Breast epithelium (tissue), 3 donors: ENCODE results near the gene DMRTC1B.
"Not testable (repeated sequence)": the region's sequence is repeated elsewhere in the genome, so short reads cannot be mapped to it uniquely, and the experiment has no call there.

Experiments
- POLR2A ChIP-seq: fragments of 450-650 bp; IDR thresholded peaks from one replicate; pipeline ENCODE4 v1.6.1; 2016; ENCODE audit warnings: antibody characterized with exemption, mild to moderate bottlenecking, moderate library complexity
- POLR2AphosphoS5 ChIP-seq, 3 donors: sonication (generic); formaldehyde crosslinking; IDR thresholded peaks; one replicate each; pipeline ENCODE4 v1.6.1; 2017; ENCODE audit warnings: antibody characterized with exemption in 3 of 3
- TF ChIP-seq, protein P1 (sequence below), 3 donors: fragments of 450-650 bp; IDR thresholded peaks; one replicate each; pipeline ENCODE4 v1.5.1; 2016 to 2017; ENCODE audit warnings: antibody characterized with exemption in 3 of 3, mild to moderate bottlenecking in 3 of 3, moderate library complexity in 3 of 3

DNA sequence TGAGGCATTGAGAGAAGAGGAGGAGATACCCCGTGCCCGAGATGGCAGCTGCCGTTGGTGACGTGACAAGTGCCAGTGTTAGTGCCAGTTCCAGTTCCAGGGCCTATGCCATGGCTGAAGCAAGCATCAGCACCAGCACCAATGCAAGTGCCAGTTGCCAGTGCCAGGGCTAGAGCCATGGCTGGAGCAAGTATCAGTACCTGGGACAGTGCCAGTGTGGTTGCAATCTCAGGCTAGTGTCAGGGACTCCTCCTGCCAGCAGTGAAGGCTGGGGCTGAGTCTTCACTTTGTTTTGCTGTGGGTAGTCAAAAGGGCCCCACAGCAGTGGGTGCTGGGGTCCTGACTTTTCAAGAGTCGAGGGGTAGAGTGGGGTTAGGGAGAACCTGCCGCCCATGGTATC, 1.5 kb downstream of the DMRTC1B start:
- not testable (repeated sequence) for TF ChIP-seq POLR2AphosphoS5 (IDR thresholded peaks at IDR 0.05); POLR2A
- TF ChIP-seq, protein P1, sequence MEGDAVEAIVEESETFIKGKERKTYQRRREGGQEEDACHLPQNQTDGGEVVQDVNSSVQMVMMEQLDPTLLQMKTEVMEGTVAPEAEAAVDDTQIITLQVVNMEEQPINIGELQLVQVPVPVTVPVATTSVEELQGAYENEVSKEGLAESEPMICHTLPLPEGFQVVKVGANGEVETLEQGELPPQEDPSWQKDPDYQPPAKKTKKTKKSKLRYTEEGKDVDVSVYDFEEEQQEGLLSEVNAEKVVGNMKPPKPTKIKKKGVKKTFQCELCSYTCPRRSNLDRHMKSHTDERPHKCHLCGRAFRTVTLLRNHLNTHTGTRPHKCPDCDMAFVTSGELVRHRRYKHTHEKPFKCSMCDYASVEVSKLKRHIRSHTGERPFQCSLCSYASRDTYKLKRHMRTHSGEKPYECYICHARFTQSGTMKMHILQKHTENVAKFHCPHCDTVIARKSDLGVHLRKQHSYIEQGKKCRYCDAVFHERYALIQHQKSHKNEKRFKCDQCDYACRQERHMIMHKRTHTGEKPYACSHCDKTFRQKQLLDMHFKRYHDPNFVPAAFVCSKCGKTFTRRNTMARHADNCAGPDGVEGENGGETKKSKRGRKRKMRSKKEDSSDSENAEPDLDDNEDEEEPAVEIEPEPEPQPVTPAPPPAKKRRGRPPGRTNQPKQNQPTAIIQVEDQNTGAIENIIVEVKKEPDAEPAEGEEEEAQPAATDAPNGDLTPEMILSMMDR (IDR thresholded peaks at IDR 0.05): not testable (repeated sequence)
